ENCODE results near the gene ABCC1. TPM values are rescaled to one million over a fixed set of nuclear protein-coding genes. Genes with fewer than 3 reads are reported as not detected.

ABCC1 gene
- polyA plus RNA-seq, 3 donors = 1.4 to 23.6 (median 3.0) TPM

DNA sequence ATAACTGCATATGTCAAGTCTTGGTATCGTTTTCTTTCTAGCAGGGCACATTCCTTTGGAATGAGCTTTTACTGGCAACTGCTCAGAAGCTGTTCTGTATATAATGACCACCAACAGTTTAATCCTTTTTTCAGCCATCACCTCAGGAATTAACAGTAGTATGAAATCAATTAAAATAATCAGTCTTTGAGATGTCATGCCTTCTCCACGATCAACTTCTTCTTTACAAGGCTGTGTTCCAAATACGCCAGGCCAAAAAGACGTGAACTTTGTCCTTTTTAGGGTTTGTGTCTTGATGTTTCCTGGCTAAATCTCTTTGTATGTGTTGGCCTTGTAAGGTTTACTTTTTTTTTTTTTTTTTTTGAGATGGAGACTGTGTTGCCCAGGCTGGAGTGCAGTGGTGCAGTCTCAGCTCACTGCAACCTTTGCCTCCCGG lies 54.9 kb downstream of the ABCC1 start:
- Mint-ChIP-seq H3K27ac (peak overlapping the region in 1 of 7 donors; percentile 8), H3K27me3 (ENCODE audit: low read depth in 3 of 3) (peaks cover 0 to 2% (median 1%) of the 10 kb centered on the region in 3 donors), H3K9me3 (peaks cover 0 to 4% (median 0%) of the 10 kb centered on the region in 7 donors), H3K4me3 (no peak overlapping the region), H3K4me1 (peaks cover 21% of the 10 kb centered on the region), H3K36me3 (peaks cover 15 to 19% of the 10 kb centered on the region in 2 donors)
- no peak overlapping the region for H3K27ac ChIP-seq (ENCODE audit: low read depth in 1 of 2, low read length in 2 of 2)
- TF ChIP-seq, protein P1, sequence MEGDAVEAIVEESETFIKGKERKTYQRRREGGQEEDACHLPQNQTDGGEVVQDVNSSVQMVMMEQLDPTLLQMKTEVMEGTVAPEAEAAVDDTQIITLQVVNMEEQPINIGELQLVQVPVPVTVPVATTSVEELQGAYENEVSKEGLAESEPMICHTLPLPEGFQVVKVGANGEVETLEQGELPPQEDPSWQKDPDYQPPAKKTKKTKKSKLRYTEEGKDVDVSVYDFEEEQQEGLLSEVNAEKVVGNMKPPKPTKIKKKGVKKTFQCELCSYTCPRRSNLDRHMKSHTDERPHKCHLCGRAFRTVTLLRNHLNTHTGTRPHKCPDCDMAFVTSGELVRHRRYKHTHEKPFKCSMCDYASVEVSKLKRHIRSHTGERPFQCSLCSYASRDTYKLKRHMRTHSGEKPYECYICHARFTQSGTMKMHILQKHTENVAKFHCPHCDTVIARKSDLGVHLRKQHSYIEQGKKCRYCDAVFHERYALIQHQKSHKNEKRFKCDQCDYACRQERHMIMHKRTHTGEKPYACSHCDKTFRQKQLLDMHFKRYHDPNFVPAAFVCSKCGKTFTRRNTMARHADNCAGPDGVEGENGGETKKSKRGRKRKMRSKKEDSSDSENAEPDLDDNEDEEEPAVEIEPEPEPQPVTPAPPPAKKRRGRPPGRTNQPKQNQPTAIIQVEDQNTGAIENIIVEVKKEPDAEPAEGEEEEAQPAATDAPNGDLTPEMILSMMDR (IDR thresholded peaks at IDR 0.05) = no peak
- H3K27me3 ChIP-seq (ENCODE audit: control insufficient read depth in 2 of 2, insufficient read depth in 2 of 2, low read length in 2 of 2) = no peaks in the 10 kb centered on the region
- no peak overlapping the region for H3K9ac ChIP-seq (ENCODE audit: insufficient read depth, low read length, poor library complexity, severe bottlenecking)
- no peak for DNase-seq
- H3K4me1 ChIP-seq (ENCODE audit: control insufficient read depth in 1 of 2, insufficient read depth in 2 of 2, low read length in 2 of 2) = peaks cover 8 to 10% of the 10 kb centered on the region in 2 donors
- H3K36me3 ChIP-seq (replicated peaks in 1 of 2; ENCODE audit: control insufficient read depth in 1 of 2, insufficient read depth in 2 of 2, low read length in 2 of 2) = peaks cover 4 to 7% of the 10 kb centered on the region in 2 donors
- no peak overlapping the region for H2AFZ ChIP-seq (ENCODE audit: insufficient read depth, low read depth, low read length, poor library complexity, severe bottlenecking)
- no peak overlapping the region for H3K4me3 ChIP-seq (replicated peaks in 1 of 3; ENCODE audit: low read depth in 2 of 3, low read length in 3 of 3)
- peaks cover 80% of the 10 kb centered on the region for H4K20me1 ChIP-seq (ENCODE audit: insufficient read depth, low read length)
- no peaks in the 10 kb centered on the region for H3K9me3 ChIP-seq (replicated peaks in 1 of 2; ENCODE audit: control insufficient read depth in 1 of 2, insufficient read depth in 1 of 2, low read length in 2 of 2)
- no peak overlapping the region for H3K4me2 ChIP-seq (replicated peaks; ENCODE audit: extremely low read depth, low read length, poor library complexity, severe bottlenecking)
- WGBS (ENCODE audit: insufficient coverage) = 100% methylated on average over 1 of the region's 5 CpGs
- intact Hi-C loops (cut with micrococcal nuclease) = no loop called here
- H3K79me2 ChIP-seq (ENCODE audit: insufficient read depth, low read length) = peaks cover 8% of the 10 kb centered on the region

DNA sequence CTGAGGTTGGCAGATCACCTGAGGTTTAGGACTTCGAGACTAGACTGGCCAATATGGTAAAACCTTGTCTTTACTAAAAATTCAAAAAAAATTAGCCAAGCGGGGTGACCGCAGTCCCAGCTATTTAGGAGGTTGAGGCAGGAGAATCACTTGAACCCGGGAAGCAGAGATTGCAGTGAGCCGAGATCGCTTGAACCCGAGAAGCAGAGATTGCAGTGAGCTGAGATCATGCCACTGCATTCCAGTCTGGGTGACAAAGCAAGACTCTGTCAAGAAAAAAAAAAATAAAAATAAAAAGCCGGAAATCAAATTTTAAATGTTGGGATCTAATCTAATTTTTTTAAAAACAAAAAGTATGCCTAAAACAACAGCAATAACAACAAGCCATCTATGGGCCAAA lies 56.3 kb downstream of the ABCC1 start:
- 100% methylated on average over 4 of the region's 8 CpGs for WGBS (ENCODE audit: insufficient coverage)
- Mint-ChIP-seq H3K36me3 (peaks cover 26 to 31% of the 10 kb centered on the region in 2 donors), H3K4me3 (no peak overlapping the region), H3K4me1 (peaks cover 19% of the 10 kb centered on the region), H3K27ac (no peak overlapping the region), H3K9me3 (peaks cover 0 to 4% (median 0%) of the 10 kb centered on the region in 7 donors), H3K27me3 (ENCODE audit: low read depth in 3 of 3) (no peaks in the 10 kb centered on the region)
- no peak overlapping the region for H3K9ac ChIP-seq (ENCODE audit: insufficient read depth, low read length, poor library complexity, severe bottlenecking)
- H4K20me1 ChIP-seq (ENCODE audit: insufficient read depth, low read length) = peaks cover 70% of the 10 kb centered on the region
- no peaks in the 10 kb centered on the region for H3K9me3 ChIP-seq (replicated peaks in 1 of 2; ENCODE audit: control insufficient read depth in 1 of 2, insufficient read depth in 1 of 2, low read length in 2 of 2)
- no peak overlapping the region for H3K4me2 ChIP-seq (replicated peaks; ENCODE audit: extremely low read depth, low read length, poor library complexity, severe bottlenecking)
- no peak for DNase-seq
- H2AFZ ChIP-seq (ENCODE audit: insufficient read depth, low read depth, low read length, poor library complexity, severe bottlenecking) = no peak overlapping the region
- no peaks in the 10 kb centered on the region for H3K27me3 ChIP-seq (ENCODE audit: control insufficient read depth in 2 of 2, insufficient read depth in 2 of 2, low read length in 2 of 2)
- intact Hi-C loops (cut with micrococcal nuclease) = no loop called here
- peaks cover 14 to 21% of the 10 kb centered on the region in 2 donors for H3K36me3 ChIP-seq (replicated peaks in 1 of 2; ENCODE audit: control insufficient read depth in 1 of 2, insufficient read depth in 2 of 2, low read length in 2 of 2)
- H3K4me3 ChIP-seq (replicated peaks in 1 of 3; ENCODE audit: low read depth in 2 of 3, low read length in 3 of 3) = no peak overlapping the region
- H3K27ac ChIP-seq (ENCODE audit: low read depth in 1 of 2, low read length in 2 of 2) = no peak overlapping the region
- peaks cover 7% of the 10 kb centered on the region for H3K79me2 ChIP-seq (ENCODE audit: insufficient read depth, low read length)
- TF ChIP-seq, protein P1 (IDR thresholded peaks at IDR 0.05) = no peak
- H3K4me1 ChIP-seq (ENCODE audit: control insufficient read depth in 1 of 2, insufficient read depth in 2 of 2, low read length in 2 of 2) = peaks cover 8 to 10% of the 10 kb centered on the region in 2 donors
